Lower lobe of right lung (tissue), 2 donors: ENCODE measurements around the gene MTMR3. TPM values are rescaled to one million over a fixed set of nuclear protein-coding genes. Genes with fewer than 3 reads are reported as not detected.

ENCODE experiments used
- ATAC-seq, 2 donors: fragments of 200-7000 bp; cut with Tn5 transposase; one replicate each; pipeline ENCODE4 v1.9.1; 2020 to 2022; ENCODE audit warnings: mild to moderate bottlenecking in 2 of 2, moderate library complexity in 2 of 2
- DNase-seq: peaks from one replicate; pipeline ENCODE4 v3.0.0-alpha.2; 2020
- H3K27ac ChIP-seq: fragments of 200-600 bp; one replicate; pipeline ENCODE4 v1.8.0; 2022
- H3K27me3 ChIP-seq: fragments of 200-600 bp; one replicate; pipeline ENCODE4 v1.8.0; 2022; ENCODE audit warnings: low read depth
- H3K36me3 ChIP-seq: fragments of 200-600 bp; one replicate; pipeline ENCODE4 v1.8.0; 2022; ENCODE audit warnings: mild to moderate bottlenecking
- H3K4me1 ChIP-seq: fragments of 200-600 bp; one replicate; pipeline ENCODE4 v1.8.0; 2022
- H3K4me3 ChIP-seq: fragments of 200-600 bp; one replicate; pipeline ENCODE4 v1.8.0; 2022; ENCODE audit warnings: mild to moderate bottlenecking
- H3K9me3 ChIP-seq: fragments of 200-600 bp; one replicate; pipeline ENCODE4 v1.8.0; 2022
- CTCF ChIP-seq: fragments of 200-600 bp; IDR thresholded peaks from one replicate; pipeline ENCODE4 v1.8.0; 2022; ENCODE audit warnings: antibody characterized with exemption, mild to moderate bottlenecking
- intact Hi-C: fragments of 100-400 bp; cut with DNase I; formaldehyde crosslinking; loops from one replicate; pipeline ENCODE4 v1.11.0; 2022
- total RNA-seq: library from RNA; stranded (reverse); fragmentation: NEBNext Ultra II Directional; extraction: Animal tissue kit (Norgen Biotek cat#: 25700); gene quantifications from one replicate; pipeline ENCODE4 v1.2.1, GENCODE V29; 2021
- donor health status: DM: no; HTN: yes; CAD: no; lungs with severe emphysema.

The MTMR3 gene
- total RNA-seq, 1 donor from 2014 or later, result 58.9 TPM

- no peak for DNase-seq
- Histone ChIP-seq H3K27me3 (no peaks in the 10 kb centered on the region), H3K36me3 (peaks cover 92% of the 10 kb centered on the region), H3K9me3 (no peaks in the 10 kb centered on the region), H3K4me1 (peaks cover 13% of the 10 kb centered on the region), H3K27ac (no peak overlapping the region), H3K4me3 (no peak overlapping the region)
- TF ChIP-seq CTCF, result no peak
- intact Hi-C loops, result no loop called here
- no peak for ATAC-seq
Observed at GRCh38 chr22:30008401-30008800, 125.4 kb downstream of the MTMR3 start.

- Histone ChIP-seq H3K36me3 (peaks cover 93% of the 10 kb centered on the region), H3K4me3 (no peak overlapping the region), H3K4me1 (peaks cover 10% of the 10 kb centered on the region), H3K27ac (no peak overlapping the region), H3K27me3 (no peaks in the 10 kb centered on the region), H3K9me3 (no peaks in the 10 kb centered on the region)
- no peak for ATAC-seq
- intact Hi-C loops, result no loop called here
- no peak for TF ChIP-seq CTCF
- no peak for DNase-seq
Observed at GRCh38 chr22:30009478-30009877, 126.5 kb downstream of the MTMR3 start.

GRCh38 chr22:30010789-30011405 is 127.9 kb downstream of the MTMR3 start:
- Histone ChIP-seq H3K36me3 (peaks cover 98% of the 10 kb centered on the region), H3K4me3 (no peak overlapping the region), H3K4me1 (no peaks in the 10 kb centered on the region), H3K27me3 (no peaks in the 10 kb centered on the region), H3K9me3 (no peaks in the 10 kb centered on the region), H3K27ac (no peak overlapping the region)
- TF ChIP-seq CTCF, result no peak
- DNase-seq (no peak), ATAC-seq (no peak)
- intact Hi-C loops, result no loop called here

GRCh38 chr22:30013201-30013600 is 130.2 kb downstream of the MTMR3 start:
- no peak for ATAC-seq
- Histone ChIP-seq H3K27ac (no peak overlapping the region), H3K36me3 (peaks cover 98% of the 10 kb centered on the region), H3K27me3 (no peaks in the 10 kb centered on the region), H3K9me3 (no peaks in the 10 kb centered on the region), H3K4me1 (no peaks in the 10 kb centered on the region), H3K4me3 (no peak overlapping the region)
- DNase-seq, result no peak
- intact Hi-C loops, result no loop called here
- TF ChIP-seq CTCF, result no peak

GRCh38 chr22:30014244-30014643 is 131.3 kb downstream of the MTMR3 start:
- Histone ChIP-seq H3K9me3 (no peaks in the 10 kb centered on the region), H3K4me3 (no peak overlapping the region), H3K36me3 (peaks cover 98% of the 10 kb centered on the region), H3K27ac (no peak overlapping the region), H3K27me3 (no peaks in the 10 kb centered on the region), H3K4me1 (no peaks in the 10 kb centered on the region)
- ATAC-seq (no peak), DNase-seq (no peak)
- intact Hi-C loops, result no loop called here
- TF ChIP-seq CTCF, result no peak
